Measurements from ENCODE around the gene NOP56. TPM values are rescaled to one million over a fixed set of nuclear protein-coding genes. Genes with fewer than 3 reads are reported as not detected.

Gene NOP56, protein sequence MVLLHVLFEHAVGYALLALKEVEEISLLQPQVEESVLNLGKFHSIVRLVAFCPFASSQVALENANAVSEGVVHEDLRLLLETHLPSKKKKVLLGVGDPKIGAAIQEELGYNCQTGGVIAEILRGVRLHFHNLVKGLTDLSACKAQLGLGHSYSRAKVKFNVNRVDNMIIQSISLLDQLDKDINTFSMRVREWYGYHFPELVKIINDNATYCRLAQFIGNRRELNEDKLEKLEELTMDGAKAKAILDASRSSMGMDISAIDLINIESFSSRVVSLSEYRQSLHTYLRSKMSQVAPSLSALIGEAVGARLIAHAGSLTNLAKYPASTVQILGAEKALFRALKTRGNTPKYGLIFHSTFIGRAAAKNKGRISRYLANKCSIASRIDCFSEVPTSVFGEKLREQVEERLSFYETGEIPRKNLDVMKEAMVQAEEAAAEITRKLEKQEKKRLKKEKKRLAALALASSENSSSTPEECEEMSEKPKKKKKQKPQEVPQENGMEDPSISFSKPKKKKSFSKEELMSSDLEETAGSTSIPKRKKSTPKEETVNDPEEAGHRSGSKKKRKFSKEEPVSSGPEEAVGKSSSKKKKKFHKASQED
- 100 to 1,000 TPM; 243 to 279 (median 270) TPM for total RNA-seq
- total RNA-seq (2013), result 201 TPM
- 126 to 717 (median 195) reads per million in 29 experiments for total RNA-seq

DNA sequence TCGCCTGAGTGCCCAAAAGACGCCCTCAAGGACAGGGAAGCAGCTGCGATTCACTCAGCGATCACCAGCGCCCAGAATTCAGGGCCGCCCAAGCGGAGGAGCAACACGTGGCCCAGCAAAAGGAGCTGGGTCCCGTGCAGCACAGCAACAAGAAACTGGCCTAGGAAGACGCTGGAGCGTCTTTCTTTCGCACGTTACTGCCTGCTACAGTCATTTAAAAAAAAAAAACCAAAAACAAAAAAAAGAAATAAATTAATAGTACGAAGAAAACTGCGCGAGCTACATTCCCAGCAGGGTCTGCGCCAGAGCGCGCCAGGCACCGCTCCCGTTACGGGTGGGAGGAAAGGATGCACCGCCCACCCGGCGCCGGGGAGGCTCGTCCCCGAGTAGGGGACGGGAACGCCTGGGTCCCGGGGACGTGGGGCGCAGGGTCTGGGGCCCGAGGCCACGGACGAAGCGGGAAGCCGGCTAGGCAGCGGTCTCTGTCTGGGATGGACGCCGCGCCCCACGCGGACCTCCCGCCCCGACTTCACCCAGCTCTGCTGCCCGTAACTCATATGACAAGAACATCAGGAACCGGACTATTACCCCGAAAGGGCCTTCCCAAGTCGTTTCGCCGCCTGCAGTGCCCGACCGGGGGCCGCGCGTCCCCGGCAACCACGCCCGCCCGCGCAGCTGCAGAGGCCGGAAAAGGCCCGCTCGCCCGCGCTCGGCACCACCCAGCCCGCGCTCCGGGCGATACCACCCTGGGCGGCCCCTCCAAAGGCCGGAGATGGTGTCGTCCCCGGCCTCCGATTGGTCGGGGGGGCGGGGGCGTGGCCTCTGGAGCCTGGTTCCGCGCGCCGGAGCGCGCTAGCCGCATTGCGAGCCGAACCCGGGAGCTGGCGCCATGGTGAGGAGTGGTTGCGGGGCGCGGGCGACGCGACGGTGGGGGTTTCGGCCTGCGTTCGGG, at the start of gene NOP56:
Gene NOP56 (plus strand): TSS at position 861 of the 952 bp plus-strand sequence. CDS start 29 bp downstream, at position 890.
- DNase-seq, result peak; percentile 78 to 97 (median 91)

DNA sequence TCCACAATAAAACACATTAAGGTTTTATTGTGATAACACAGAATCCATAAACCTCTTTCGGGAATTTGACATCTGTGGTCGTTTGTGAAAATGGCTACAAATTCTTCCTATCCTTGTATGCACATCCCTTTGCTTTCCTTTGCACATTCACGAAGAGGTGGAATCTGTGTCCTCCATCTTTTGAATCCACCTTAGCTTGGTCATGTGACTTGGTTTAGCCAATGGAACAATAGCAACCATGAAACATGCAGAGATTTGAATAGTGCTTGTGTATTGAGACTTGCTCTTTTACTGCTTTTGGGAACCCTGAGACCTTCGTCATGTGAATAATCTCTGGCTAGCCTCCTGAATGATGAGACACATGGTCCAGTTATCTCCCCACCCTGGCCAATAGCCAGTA, 49.7 kb upstream of the NOP56 start:
- CTCF ChIA-PET, result no interaction called here
- no peak for ATAC-seq (replicated peaks in 1 of 4)
- H3K9me3 Mint-ChIP-seq, result peaks cover 7 to 18% (median 7%) of the 10 kb centered on the region in 3 donors

More for the DNA sequence above, at the start of gene NOP56:
- Mint-ChIP-seq H3K36me3 (peaks cover 27% of the 10 kb centered on the region), H3K9me3 (no peaks in the 10 kb centered on the region), H3K4me1 (peaks cover 38 to 51% (median 44%) of the 10 kb centered on the region in 3 donors), H3K4me3 (peak within 1 kb of the TSS; percentile 85 to 90 (median 86)), H3K27ac (peak within 1 kb of the TSS; percentile 88 to 90), H3K27me3 (no peaks in the 10 kb centered on the region)
- peaks cover 17 to 31% of the 10 kb centered on the region in 2 donors for H3K36me3 ChIP-seq (ENCODE audit: control insufficient read depth in 2 of 2, extremely low read depth in 1 of 2, insufficient read depth in 1 of 2, low read length in 1 of 2)
- peak within 1 kb of the TSS; percentile 32 for H3K27ac ChIP-seq (ENCODE audit: low read length)
- under 1% methylated on average over 93 of the region's 101 CpGs for WGBS (ENCODE audit: insufficient coverage)
- ATAC-seq (replicated peaks in 1 of 4), result peak; percentile 86 to 94 (median 90)
- ChIA-PET CTCF (interaction anchor here (0.5 to 2.9 kb wide), 9 partner anchors 12 to 667 kb away, joined by 3 to 12 read pairs (median 5); partner anchors contain the start of gene IDH3B (in 1 of the 2)), POLR2A (interaction anchor here in 1 of 2 donors (0.6 to 3.1 kb wide), 7 partner anchors 11 to 757 kb away, joined by 3 to 20 read pairs (median 4); partner anchors contain the start of genes IDH3B and SNRPB)
- no peaks in the 10 kb centered on the region for H3K9me3 ChIP-seq
- H3K27me3 ChIP-seq (replicated peaks in 1 of 2; ENCODE audit: control insufficient read depth in 2 of 2, extremely low read depth in 1 of 2, insufficient read depth in 2 of 2, low read length in 1 of 2), result no peaks in the 10 kb centered on the region
- H3K4me1 ChIP-seq (ENCODE audit: control insufficient read depth in 1 of 2, extremely low read depth in 1 of 2, insufficient read depth in 2 of 2, low read length in 2 of 2), result peaks cover 17 to 31% of the 10 kb centered on the region in 2 experiments
- peak within 1 kb of the TSS; percentile 80 to 82 for H3K4me3 ChIP-seq (ENCODE audit: control insufficient read depth in 1 of 2, extremely low read depth in 1 of 2, low read length in 1 of 2)

DNA sequence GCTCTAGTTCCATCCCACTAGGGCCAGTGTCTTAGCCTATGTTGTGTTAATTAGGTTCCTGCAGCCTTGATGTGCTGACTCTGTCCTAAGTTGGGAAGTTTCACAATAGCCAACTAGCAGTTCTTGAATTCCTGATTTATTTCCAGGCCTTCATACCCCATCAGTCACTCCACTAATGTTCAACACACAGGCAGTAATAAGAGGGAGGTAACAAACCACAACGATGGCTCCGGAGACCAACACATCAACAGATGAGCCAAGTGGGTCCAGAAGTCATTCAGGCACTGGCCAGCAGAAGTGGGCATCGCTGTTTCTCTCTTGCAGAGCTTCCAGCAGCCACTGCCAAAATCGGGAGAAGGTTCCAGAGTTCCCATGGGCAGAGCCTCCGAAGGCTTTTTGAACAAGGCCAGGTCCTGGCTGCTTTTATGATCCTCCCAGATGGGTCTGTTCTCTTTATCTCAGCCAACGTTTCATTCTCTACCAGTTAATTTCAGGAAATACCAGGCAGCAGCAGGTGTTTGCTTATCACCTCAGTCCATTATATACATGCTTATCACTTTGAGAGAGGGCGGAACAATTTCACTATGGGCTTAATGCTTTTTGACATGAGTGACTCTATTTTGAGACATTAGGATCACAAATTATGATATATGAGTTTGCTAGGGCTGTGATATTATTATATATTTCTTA, 48.5 kb upstream of the NOP56 start:
- Histone ChIP-seq H3K27ac (ENCODE audit: low read length) (no peak overlapping the region), H3K4me1 (ENCODE audit: control insufficient read depth in 1 of 2, extremely low read depth in 1 of 2, insufficient read depth in 2 of 2, low read length in 2 of 2) (no peaks in the 10 kb centered on the region), H3K36me3 (ENCODE audit: control insufficient read depth in 2 of 2, extremely low read depth in 1 of 2, insufficient read depth in 1 of 2, low read length in 1 of 2) (no peaks in the 10 kb centered on the region), H3K9me3 (no peaks in the 10 kb centered on the region), H3K27me3 (replicated peaks in 1 of 2; ENCODE audit: control insufficient read depth in 2 of 2, extremely low read depth in 1 of 2, insufficient read depth in 2 of 2, low read length in 1 of 2) (peaks cover 0 to 3% of the 10 kb centered on the region in 2 experiments), H3K4me3 (ENCODE audit: control insufficient read depth in 1 of 2, extremely low read depth in 1 of 2, low read length in 1 of 2) (no peak overlapping the region)
- DNase-seq (no peak), ATAC-seq (replicated peaks in 1 of 4) (no peak)
- Mint-ChIP-seq H3K27me3 (peaks cover 5% of the 10 kb centered on the region in 2 donors), H3K4me3 (no peak overlapping the region), H3K4me1 (no peaks in the 10 kb centered on the region), H3K9me3 (peaks cover 7 to 18% (median 7%) of the 10 kb centered on the region in 3 donors), H3K36me3 (peaks cover 5% of the 10 kb centered on the region), H3K27ac (no peak overlapping the region)
- WGBS (ENCODE audit: insufficient coverage), result 69% methylated on average over 5 of the region's 7 CpGs
- ChIA-PET POLR2A (no interaction called here), CTCF (no interaction called here)

More for the DNA sequence above, 49.7 kb upstream of the NOP56 start:
- peaks cover 5% of the 10 kb centered on the region for H3K36me3 Mint-ChIP-seq
- H3K4me3 ChIP-seq (ENCODE audit: control insufficient read depth in 1 of 2, extremely low read depth in 1 of 2, low read length in 1 of 2), result no peak overlapping the region
- no peaks in the 10 kb centered on the region for H3K36me3 ChIP-seq (ENCODE audit: control insufficient read depth in 2 of 2, extremely low read depth in 1 of 2, insufficient read depth in 1 of 2, low read length in 1 of 2)
- no peak for DNase-seq
- H3K27ac ChIP-seq (ENCODE audit: low read length), result no peak overlapping the region
- POLR2A ChIA-PET, result no interaction called here
- no peak overlapping the region for H3K4me3 Mint-ChIP-seq
- H3K4me1 ChIP-seq (ENCODE audit: control insufficient read depth in 1 of 2, extremely low read depth in 1 of 2, insufficient read depth in 2 of 2, low read length in 2 of 2), result no peaks in the 10 kb centered on the region
- peaks cover 0 to 3% of the 10 kb centered on the region in 2 experiments for H3K27me3 ChIP-seq (replicated peaks in 1 of 2; ENCODE audit: control insufficient read depth in 2 of 2, extremely low read depth in 1 of 2, insufficient read depth in 2 of 2, low read length in 1 of 2)
- H3K4me1 Mint-ChIP-seq, result no peaks in the 10 kb centered on the region
- peaks cover 3 to 9% of the 10 kb centered on the region in 2 donors for H3K27me3 Mint-ChIP-seq
- WGBS (ENCODE audit: insufficient coverage), result no CpG with 5 or more reads among the region's 4 CpGs
- no peaks in the 10 kb centered on the region for H3K9me3 ChIP-seq
- H3K27ac Mint-ChIP-seq, result no peak overlapping the region

DNA sequence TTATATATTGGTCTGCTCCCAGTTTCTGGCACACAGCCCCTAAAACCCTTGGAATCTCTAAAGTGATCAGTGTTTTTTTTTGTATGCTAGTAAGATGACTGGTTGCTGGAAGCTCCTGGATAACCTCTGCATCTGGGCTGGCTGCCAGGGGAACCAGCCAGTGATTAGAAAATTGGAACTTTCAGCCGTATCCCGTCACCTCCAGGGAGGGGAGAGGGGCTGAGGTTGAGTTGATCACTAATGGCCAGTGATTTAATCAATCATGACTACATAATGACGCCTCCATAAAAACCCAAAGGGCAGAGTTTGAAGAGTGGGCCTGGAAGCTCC, 48.0 kb upstream of the NOP56 start:
- Mint-ChIP-seq H3K9me3 (peaks cover 7 to 18% (median 7%) of the 10 kb centered on the region in 3 donors), H3K4me1 (no peaks in the 10 kb centered on the region), H3K27me3 (peaks cover 9 to 10% of the 10 kb centered on the region in 2 donors), H3K4me3 (no peak overlapping the region), H3K27ac (no peak overlapping the region), H3K36me3 (peaks cover 5% of the 10 kb centered on the region)
- CTCF ChIA-PET, result no interaction called here
- WGBS (ENCODE audit: insufficient coverage), result no CpG with 5 or more reads among the region's 3 CpGs
- peaks cover 0 to 3% of the 10 kb centered on the region in 2 experiments for H3K27me3 ChIP-seq (replicated peaks in 1 of 2; ENCODE audit: control insufficient read depth in 2 of 2, extremely low read depth in 1 of 2, insufficient read depth in 2 of 2, low read length in 1 of 2)
- no peak overlapping the region for H3K4me3 ChIP-seq (ENCODE audit: control insufficient read depth in 1 of 2, extremely low read depth in 1 of 2, low read length in 1 of 2)
- no peaks in the 10 kb centered on the region for H3K4me1 ChIP-seq (ENCODE audit: control insufficient read depth in 1 of 2, extremely low read depth in 1 of 2, insufficient read depth in 2 of 2, low read length in 2 of 2)
- POLR2A ChIA-PET, result no interaction called here
- H3K36me3 ChIP-seq (ENCODE audit: control insufficient read depth in 2 of 2, extremely low read depth in 1 of 2, insufficient read depth in 1 of 2, low read length in 1 of 2), result no peaks in the 10 kb centered on the region
- no peak for ATAC-seq (replicated peaks in 1 of 4)
- no peak overlapping the region for H3K27ac ChIP-seq (ENCODE audit: low read length)
- no peaks in the 10 kb centered on the region for H3K9me3 ChIP-seq
- no peak for DNase-seq

DNA sequence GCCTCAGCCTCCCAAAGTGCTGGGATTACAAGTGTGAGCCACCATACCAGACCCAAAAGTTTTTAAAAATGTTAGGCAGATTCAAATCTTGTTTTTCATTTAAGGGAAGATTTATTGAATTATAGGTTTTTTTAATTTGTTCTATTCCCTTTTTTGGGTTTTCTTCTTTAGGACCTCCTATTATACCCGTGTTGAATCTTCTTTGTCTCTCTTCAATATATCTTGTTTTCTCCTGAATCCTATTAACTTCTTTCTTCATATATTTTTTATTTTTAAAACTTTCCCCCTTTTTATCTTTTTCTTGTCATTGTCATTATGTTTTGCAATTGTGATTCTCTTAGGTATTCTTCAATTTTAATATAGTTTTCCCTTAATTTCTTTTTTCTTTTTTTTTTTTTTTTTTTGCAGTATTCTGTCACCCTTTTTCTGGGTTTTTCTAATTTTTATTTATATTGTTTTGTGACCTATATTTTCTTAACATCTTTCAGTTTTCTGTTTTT, 45.9 kb upstream of the NOP56 start:
- Histone ChIP-seq H3K27ac (ENCODE audit: low read length) (no peak overlapping the region), H3K4me1 (ENCODE audit: control insufficient read depth in 1 of 2, extremely low read depth in 1 of 2, insufficient read depth in 2 of 2, low read length in 2 of 2) (no peaks in the 10 kb centered on the region), H3K4me3 (ENCODE audit: control insufficient read depth in 1 of 2, extremely low read depth in 1 of 2, low read length in 1 of 2) (no peak overlapping the region), H3K36me3 (ENCODE audit: control insufficient read depth in 2 of 2, extremely low read depth in 1 of 2, insufficient read depth in 1 of 2, low read length in 1 of 2) (no peaks in the 10 kb centered on the region), H3K9me3 (no peaks in the 10 kb centered on the region), H3K27me3 (replicated peaks in 1 of 2; ENCODE audit: control insufficient read depth in 2 of 2, extremely low read depth in 1 of 2, insufficient read depth in 2 of 2, low read length in 1 of 2) (peaks cover 0 to 11% of the 10 kb centered on the region in 2 experiments)
- DNase-seq, result no peak
- ChIA-PET CTCF (no interaction called here), POLR2A (no interaction called here)
- no CpG with 5 or more reads among the region's 1 CpG for WGBS (ENCODE audit: insufficient coverage)
- H3K4me3 Mint-ChIP-seq, result no peak overlapping the region
- ATAC-seq (replicated peaks in 1 of 4), result no peak
- peaks cover 7 to 18% (median 7%) of the 10 kb centered on the region in 3 donors for H3K9me3 Mint-ChIP-seq
- H3K36me3 Mint-ChIP-seq, result peaks cover 5% of the 10 kb centered on the region
- H3K4me1 Mint-ChIP-seq, result no peaks in the 10 kb centered on the region
- H3K27ac Mint-ChIP-seq, result no peak overlapping the region
- H3K27me3 Mint-ChIP-seq, result peaks cover 19 to 24% of the 10 kb centered on the region in 2 donors

Measured in T-cell (primary cell).